Measurements from ENCODE around the gene PAMR1.

DNA sequence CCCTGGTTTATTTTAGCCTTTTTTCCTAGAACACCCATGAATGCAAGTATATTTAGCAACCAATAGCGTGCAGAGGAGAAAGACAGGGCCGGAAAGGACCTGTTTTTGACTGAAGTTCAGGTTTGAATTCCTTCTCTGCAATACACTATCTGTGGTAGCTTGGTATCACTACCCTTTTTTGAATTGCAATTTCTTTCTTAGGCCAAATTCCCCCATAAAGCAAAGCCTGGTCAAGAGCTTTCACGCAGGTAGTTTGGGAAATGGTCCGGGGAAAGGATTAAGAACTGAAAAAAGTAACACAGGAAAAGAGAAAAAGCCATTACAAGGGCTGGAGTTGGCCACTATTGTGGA is 38.8 kb upstream of the PAMR1 start:
- no peak for TF ChIP-seq CTCF (IDR thresholded peaks at IDR 0.05; ENCODE audit: insufficient read depth, low read length, poor library complexity, severe bottlenecking)
- TF ChIP-seq EZH2phosphoT487 (conservative IDR thresholded peaks at IDR 0.05; ENCODE audit: low read length) = no peak

All from SU-DHL-6 (cell line).